Activated naive CD4-positive, alpha-beta T cell (primary cell): Measurements from ENCODE around the gene KANSL2.
"Not testable (repeated sequence)": the region's sequence is repeated elsewhere in the genome, so short reads cannot be mapped to it uniquely, and the experiment has no call there.

Source experiments
- DNase-seq, 4 experiments: peaks; one replicate each; lab custom pipeline; 2025; lab: John Stamatoyannopoulos, UW

Gene KANSL2

GRCh38 chr12:48683534-48683933 lies 1.5 kb upstream of the KANSL2 start:
- no peak for DNase-seq

GRCh38 chr12:48682927-48683326 lies 889 bp upstream of the KANSL2 start:
- no peak for DNase-seq

GRCh38 chr12:48682533-48682905 lies 481 bp upstream of the KANSL2 start:
- DNase-seq: not testable (repeated sequence)

GRCh38 chr12:48681399-48681709 lies 684 bp downstream of the KANSL2 start:
- DNase-seq: no peak

- DNase-seq: no peak
Measured at GRCh38 chr12:48680861-48681260, 1.2 kb downstream of the KANSL2 start.

GRCh38 chr12:48678551-48679185 lies 3.4 kb downstream of the KANSL2 start:
- no peak for DNase-seq

- DNase-seq: no peak
Measured at GRCh38 chr12:48671231-48671856, 10.7 kb downstream of the KANSL2 start.

GRCh38 chr12:48668996-48669395 lies 13.0 kb downstream of the KANSL2 start:
- no peak for DNase-seq

- DNase-seq: no peak
Measured at GRCh38 chr12:48659863-48660262, 22.2 kb downstream of the KANSL2 start.

- no peak for DNase-seq
Measured at GRCh38 chr12:48651681-48652080, 30.4 kb downstream of the KANSL2 start.

GRCh38 chr12:48645354-48645753 lies 36.7 kb downstream of the KANSL2 start:
- not testable (repeated sequence) for DNase-seq

GRCh38 chr12:48643011-48643410 lies 39.0 kb downstream of the KANSL2 start:
- DNase-seq: no peak

- DNase-seq: not testable (repeated sequence)
Measured at GRCh38 chr12:48641752-48642555, 40.1 kb downstream of the KANSL2 start.

- DNase-seq: no peak
Measured at GRCh38 chr12:48640854-48641253, 41.2 kb downstream of the KANSL2 start.

GRCh38 chr12:48640428-48640827 lies 41.6 kb downstream of the KANSL2 start:
- DNase-seq: no peak

GRCh38 chr12:48631071-48631470 lies 51.0 kb downstream of the KANSL2 start:
- DNase-seq: no peak

GRCh38 chr12:48630346-48630745 lies 51.7 kb downstream of the KANSL2 start:
- DNase-seq: no peak

- DNase-seq: no peak
Measured at GRCh38 chr12:48629541-48629940, 52.5 kb downstream of the KANSL2 start.

- no peak for DNase-seq
Measured at GRCh38 chr12:48627556-48627955, 54.5 kb downstream of the KANSL2 start.

GRCh38 chr12:48622997-48623396 lies 59.0 kb downstream of the KANSL2 start:
- not testable (repeated sequence) for DNase-seq

- peak; percentile 4 to 51 (median 24) for DNase-seq
Measured at GRCh38 chr12:48618541-48618940, 63.5 kb downstream of the KANSL2 start.

GRCh38 chr12:48615681-48616080 lies 66.4 kb downstream of the KANSL2 start:
- no peak for DNase-seq

- no peak for DNase-seq
Measured at GRCh38 chr12:48613321-48613720, 68.7 kb downstream of the KANSL2 start.
